Muscle of back (tissue), 11 donors: ENCODE results near the gene CRY1. TPM values are rescaled to one million over a fixed set of nuclear protein-coding genes. Genes with fewer than 3 reads are reported as not detected.
A peak's percentile ranks its signal among the peaks of the same experiment; 100 is the strongest.
"Not testable (repeated sequence)": the region's sequence is repeated elsewhere in the genome, so short reads cannot be mapped to it uniquely, and the experiment has no call there.

Experiments
- DNase-seq, 3 donors: peaks; one replicate each; pipeline versions ENCODE4 v3.0.0 to v3.0.0-alpha.2; 2013
- polyA plus RNA-seq, 10 donors: library from polyadenylated mRNA; unstranded; fragments of 120-200 nt; gene quantifications; one replicate each; pipeline ENCODE4 v1.2.1, GENCODE V29; 2013; ENCODE audit not compliant: insufficient read length in 10 of 10

The CRY1 gene
- polyA plus RNA-seq, 10 donors, result 15.9 to 27.8 (median 19.3) TPM

DNA sequence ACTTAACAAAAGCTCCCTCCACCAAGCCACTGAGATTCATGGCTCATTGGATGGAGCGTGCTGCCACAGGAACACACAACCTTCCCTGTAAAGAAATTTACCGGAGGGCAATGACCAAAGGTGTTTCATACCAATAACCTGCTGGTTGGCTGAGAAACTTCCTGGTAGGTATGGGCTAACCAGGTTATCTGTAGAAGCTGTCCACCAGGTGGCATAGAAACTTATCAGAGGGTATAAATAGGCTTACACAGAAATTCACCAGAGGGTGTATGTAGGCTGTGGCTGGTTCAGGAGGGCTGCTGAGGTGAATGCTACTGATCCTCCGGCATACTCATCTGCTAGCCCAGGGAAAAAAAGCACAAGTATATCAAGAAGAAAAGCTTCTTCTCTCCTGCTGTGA is 79.3 kb downstream of the CRY1 start:
- DNase-seq, result no peak

GRCh38 chr12:107012736-107013425 is 80.5 kb downstream of the CRY1 start:
- no peak for DNase-seq

DNA sequence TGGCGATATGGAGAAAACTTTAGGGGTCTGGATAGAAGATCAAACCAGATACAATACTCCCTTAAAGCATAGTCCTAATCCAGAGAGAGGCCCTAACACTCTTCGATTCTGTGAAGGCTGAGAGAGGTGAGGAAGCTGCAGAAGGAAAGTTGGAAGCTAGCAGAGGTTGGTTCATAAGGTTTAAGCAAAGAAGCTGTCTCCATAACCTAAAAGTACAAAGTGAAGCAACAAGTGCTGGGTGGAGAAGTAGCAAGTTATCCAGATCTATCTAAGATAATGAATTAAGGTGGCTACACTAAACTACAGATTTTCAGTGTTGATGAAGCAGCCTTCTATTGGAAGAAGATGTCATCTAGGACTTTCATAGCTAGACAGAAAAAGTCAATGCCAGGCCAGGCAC is 81.8 kb downstream of the CRY1 start:
- no peak for DNase-seq

DNA sequence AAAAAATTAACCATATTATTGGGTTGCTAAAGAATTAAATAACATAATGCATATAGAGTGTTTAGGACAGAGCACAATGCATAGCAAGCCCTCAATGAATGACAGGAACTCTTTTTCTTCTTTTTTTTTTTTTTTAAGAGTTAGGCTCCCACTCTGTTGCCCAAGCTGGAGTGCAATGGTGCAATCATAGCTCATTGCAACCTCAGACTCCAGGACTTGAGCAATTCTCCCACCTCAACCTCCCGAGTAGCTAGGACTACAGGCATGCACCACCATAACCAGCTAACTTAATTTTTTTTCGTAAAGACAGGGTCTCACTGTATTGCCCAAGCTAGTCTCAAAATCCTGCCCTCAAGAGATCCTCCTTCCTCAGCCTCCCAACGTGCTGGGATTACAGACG is 85.9 kb downstream of the CRY1 start:
- DNase-seq, result no peak

GRCh38 chr12:107002665-107003064 is 90.7 kb downstream of the CRY1 start:
- not testable (repeated sequence) for DNase-seq

DNA sequence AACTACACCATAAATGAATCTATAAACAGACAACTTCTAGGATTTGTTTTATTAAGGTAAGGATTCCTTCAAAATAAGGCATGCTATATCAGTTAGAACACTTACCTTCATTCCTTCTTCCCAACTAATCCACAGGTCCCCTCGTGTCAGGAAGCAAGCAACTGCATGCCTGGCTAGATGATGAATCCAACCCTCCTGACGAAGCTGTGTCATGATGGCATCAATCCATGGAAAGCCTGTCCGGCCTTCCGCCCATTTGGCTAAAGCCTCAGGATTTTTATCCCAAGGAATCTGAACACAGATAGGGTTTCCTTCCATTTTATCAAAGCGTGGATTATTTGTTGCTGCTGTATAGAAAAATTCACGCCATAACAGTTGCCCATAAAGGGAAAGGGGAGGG is 93.9 kb downstream of the CRY1 start:
- DNase-seq, result no peak

- DNase-seq, result no peak
Observed at GRCh38 chr12:106997916-106998315, 95.4 kb downstream of the CRY1 start.

GRCh38 chr12:106996102-106996501 is 97.2 kb downstream of the CRY1 start:
- not testable (repeated sequence) for DNase-seq

- DNase-seq, result no peak
Observed at GRCh38 chr12:106994579-106995220, 98.6 kb downstream of the CRY1 start.

- DNase-seq, result no peak
Observed at GRCh38 chr12:106987846-106988245, 105.5 kb downstream of the CRY1 start.

- peak; percentile 95 to 98 (median 96) for DNase-seq
Observed at GRCh38 chr12:106986625-106987389, 106.5 kb downstream of the CRY1 start, which contains the start of gene MTERF2. MTERF2 (minus strand) TSS chr12:106987146; CDS start chr12:106978714, 8,432 bp downstream.

GRCh38 chr12:106986135-106986534 is 107.2 kb downstream of the CRY1 start:
- no peak for DNase-seq

DNA sequence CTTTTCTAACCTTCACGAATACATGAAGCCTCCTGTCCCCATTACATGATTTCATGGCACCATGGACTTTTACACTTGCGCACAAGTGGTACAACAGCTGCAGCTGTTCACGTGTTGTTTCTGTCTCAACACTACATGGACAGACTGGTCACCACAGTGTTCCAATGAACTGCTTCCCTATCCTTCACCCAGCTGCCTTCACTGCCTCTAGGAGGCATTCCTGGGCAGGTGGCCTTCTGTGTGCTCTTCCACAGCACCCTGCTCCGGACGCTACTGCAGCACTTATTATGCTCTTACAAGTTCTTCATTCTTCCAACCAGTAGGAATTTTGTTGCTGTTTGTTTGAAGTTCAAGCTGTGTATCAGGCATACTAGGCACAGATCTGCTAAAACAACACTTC is 107.9 kb downstream of the CRY1 start:
- peak in 1 of 3 donors; percentile 48 for DNase-seq

DNA sequence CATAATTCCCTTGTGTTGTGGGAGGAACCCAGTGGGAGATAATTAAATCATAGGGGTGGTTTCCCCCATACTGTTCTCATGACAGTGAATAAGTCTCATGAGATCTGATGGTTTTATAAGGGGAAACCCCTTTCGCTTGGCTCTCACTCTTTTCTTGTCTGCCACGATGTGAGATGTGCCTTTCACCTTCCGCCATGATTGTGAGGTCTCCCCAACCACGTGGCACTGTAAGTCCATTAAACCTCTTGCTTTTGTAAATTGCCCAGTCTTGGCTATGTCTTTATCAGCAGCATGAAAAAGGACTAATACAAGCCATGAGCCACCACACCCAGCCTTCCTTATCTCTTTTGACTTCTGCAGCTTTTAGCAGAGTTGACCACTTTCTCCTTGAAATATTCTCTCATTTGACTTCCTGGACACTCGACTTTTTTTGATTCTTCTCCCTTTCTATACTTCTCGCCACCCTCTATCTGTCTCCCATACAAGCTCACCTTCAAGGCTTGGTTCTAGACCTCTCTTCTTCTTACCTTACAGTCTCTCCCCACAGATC is 108.7 kb downstream of the CRY1 start:
- no peak for DNase-seq

DNA sequence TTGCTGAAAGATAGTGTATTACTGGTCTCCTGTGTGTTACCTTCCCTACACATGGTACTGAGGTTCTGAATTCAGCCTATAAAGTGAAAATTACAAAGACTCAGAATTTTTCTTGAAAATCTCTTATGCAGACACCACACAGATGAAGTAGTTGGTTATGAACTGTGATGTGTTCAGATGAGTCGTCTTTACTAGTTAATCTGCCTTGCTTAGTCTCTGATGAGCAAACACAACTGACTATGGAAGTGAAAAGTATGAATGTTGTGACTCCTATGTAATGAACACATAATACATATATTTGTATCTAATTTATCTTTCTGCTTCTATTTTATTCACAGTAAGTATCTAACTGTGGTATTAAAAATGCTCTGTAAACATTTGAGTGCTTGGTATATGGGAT is 111.1 kb downstream of the CRY1 start:
- DNase-seq, result no peak

- DNase-seq, result peak in 2 of 3 donors; percentile 53 to 73
Observed at GRCh38 chr12:106981788-106982187, 111.6 kb downstream of the CRY1 start.

GRCh38 chr12:106980944-106981343 is 112.4 kb downstream of the CRY1 start:
- DNase-seq, result peak in 1 of 3 donors; percentile 40

DNA sequence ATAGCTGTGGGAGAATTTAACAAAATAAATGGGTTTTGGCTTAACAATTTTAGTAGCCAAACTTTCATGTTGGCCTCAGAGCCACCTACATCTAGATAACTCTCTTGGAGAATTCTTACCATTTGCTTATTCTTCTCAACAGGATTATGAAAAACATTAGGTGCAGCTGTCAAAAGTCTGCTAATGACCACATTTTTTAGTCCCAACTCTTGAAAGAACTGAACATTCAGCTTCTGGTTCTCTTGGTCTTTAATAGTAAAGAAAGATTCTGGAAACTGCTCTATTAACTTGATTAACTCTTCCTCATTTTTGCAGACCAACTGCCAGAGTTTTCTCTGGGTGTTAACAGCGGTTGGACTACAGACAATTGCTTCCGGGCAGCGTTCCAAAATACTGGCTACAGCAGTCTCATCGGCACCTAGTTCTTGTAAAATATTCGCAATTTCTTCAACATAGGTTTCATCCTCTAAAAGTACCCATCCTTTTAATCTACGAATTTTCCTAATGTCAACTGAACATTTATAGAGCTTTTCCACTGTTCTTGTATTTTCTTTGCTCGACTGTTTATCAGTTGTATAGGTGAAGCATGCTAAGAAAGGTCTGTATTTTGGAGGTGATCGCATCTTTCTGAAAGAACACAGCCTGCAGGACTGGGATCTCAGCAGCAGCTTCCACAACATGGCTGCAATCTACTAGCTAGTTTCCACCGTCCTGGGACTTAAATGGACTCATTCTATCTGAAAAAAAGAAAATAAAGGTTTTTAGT is 115.1 kb downstream of the CRY1 start:
- peak in 1 of 3 donors; percentile 62 for DNase-seq

GRCh38 chr12:106976668-106977067 is 116.7 kb downstream of the CRY1 start:
- DNase-seq, result no peak

DNA sequence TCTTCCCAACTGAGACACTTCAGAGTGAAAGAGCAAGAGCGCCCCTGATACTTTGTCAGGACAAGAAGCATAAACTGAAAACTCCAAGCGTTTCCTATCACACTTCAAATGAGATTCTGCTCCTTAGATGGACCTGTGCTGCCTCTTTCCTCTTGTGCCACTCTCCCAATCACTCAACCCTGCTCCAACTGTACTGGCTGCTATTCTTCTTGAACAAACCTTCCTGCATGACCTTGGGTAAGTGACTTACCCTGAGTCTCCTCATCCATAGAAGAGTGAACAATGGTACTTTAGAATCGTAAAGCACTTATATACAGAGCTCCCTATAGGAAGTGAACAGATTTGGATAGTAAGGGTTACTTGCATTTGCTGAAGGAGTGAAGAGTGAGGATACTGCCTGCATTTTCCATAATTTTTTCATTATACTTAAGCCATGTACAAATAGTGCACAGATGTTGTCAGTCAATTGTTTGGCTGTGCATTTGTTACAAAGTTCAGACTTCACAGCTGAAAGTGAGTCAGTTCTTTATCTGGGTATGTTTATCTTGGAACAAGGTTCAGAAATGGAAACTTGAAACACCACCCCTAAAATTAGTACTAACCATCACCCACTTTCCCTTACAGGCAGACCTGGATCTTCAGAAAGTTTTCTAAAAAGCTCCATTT is 117.2 kb downstream of the CRY1 start:
- DNase-seq, result peak in 1 of 3 donors; percentile 21

GRCh38 chr12:106975098-106975497 is 118.3 kb downstream of the CRY1 start:
- DNase-seq, result no peak
